A673 (cell line): Measurements from ENCODE around the gene TRPM6.

Experiments
- EZH2 ChIP-seq: fragments of 200-600 bp; sonication (generic); IDR thresholded peaks from 2 replicates; pipeline ENCODE4 v1.6.1; 2017; ENCODE audit warnings: borderline replicate concordance, low read depth, mild to moderate bottlenecking, mixed read lengths, antibody characterized with exemption, low read length; ENCODE audit not compliant: poor library complexity, severe bottlenecking
- TF ChIP-seq, protein P1 (sequence below): fragments of 300-800, 200-600 bp; sonication (generic); conservative IDR thresholded peaks from 2 replicates; pipeline ENCODE4 v1.5.1; 2017; ENCODE audit warnings: low read depth, mild to moderate bottlenecking, antibody characterized with exemption, low read length, moderate library complexity, mixed read lengths

DNA sequence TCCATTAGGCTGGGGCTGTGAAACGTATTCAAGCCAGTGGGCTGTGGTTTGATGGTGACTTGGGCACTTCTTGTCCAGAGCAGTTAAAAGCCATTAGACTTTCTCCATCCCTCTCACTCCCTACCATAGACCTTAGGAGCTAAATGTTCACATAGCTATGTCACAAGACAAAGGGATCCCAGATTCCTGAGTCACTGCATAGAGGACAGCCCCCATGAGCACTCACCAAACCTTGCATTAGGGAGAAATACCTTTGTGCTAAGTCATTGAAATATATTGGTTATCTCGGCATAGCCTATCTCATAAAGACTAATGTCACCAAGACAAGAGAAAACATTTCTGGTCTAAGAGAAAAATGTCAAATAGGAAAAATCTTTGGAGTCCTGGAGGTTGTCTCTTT is 104.3 kb downstream of the TRPM6 start:
- TF ChIP-seq, protein P1, sequence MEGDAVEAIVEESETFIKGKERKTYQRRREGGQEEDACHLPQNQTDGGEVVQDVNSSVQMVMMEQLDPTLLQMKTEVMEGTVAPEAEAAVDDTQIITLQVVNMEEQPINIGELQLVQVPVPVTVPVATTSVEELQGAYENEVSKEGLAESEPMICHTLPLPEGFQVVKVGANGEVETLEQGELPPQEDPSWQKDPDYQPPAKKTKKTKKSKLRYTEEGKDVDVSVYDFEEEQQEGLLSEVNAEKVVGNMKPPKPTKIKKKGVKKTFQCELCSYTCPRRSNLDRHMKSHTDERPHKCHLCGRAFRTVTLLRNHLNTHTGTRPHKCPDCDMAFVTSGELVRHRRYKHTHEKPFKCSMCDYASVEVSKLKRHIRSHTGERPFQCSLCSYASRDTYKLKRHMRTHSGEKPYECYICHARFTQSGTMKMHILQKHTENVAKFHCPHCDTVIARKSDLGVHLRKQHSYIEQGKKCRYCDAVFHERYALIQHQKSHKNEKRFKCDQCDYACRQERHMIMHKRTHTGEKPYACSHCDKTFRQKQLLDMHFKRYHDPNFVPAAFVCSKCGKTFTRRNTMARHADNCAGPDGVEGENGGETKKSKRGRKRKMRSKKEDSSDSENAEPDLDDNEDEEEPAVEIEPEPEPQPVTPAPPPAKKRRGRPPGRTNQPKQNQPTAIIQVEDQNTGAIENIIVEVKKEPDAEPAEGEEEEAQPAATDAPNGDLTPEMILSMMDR: no peak
- no peak for TF ChIP-seq EZH2
